Dendritic cell treated with granulocyte-macrophage colony-stimulating factor and Interleukin-4, amounts not matched to agents 40 ng/mL and 50 ng/mL, for 4 days (primary cell): ENCODE data around the gene AK9.

ENCODE experiments used
- H3K27ac Mint-ChIP-seq: one replicate; pipeline ENCODE4 v1.8.0; 2022; ENCODE audit warnings: mild to moderate bottlenecking, mixed read lengths
- H3K27me3 Mint-ChIP-seq: one replicate; pipeline ENCODE4 v1.8.0; 2022; ENCODE audit warnings: mild to moderate bottlenecking, mixed read lengths
- H3K36me3 Mint-ChIP-seq: one replicate; pipeline ENCODE4 v1.8.0; 2022; ENCODE audit warnings: low read depth, mixed read lengths
- H3K4me1 Mint-ChIP-seq: one replicate; pipeline ENCODE4 v1.8.0; 2022; ENCODE audit warnings: low read depth, mixed read lengths
- H3K4me3 Mint-ChIP-seq: one replicate; pipeline ENCODE4 v1.8.0; 2022; ENCODE audit warnings: mild to moderate bottlenecking, moderate library complexity, mixed read lengths
- H3K9me3 Mint-ChIP-seq: one replicate; pipeline ENCODE4 v1.8.0; 2022; ENCODE audit warnings: mixed read lengths
- intact Hi-C: fragments of 100-400 bp; cut with micrococcal nuclease; formaldehyde crosslinking; loops from one replicate; pipeline ENCODE4 v1.15.0; 2022

Gene AK9

DNA sequence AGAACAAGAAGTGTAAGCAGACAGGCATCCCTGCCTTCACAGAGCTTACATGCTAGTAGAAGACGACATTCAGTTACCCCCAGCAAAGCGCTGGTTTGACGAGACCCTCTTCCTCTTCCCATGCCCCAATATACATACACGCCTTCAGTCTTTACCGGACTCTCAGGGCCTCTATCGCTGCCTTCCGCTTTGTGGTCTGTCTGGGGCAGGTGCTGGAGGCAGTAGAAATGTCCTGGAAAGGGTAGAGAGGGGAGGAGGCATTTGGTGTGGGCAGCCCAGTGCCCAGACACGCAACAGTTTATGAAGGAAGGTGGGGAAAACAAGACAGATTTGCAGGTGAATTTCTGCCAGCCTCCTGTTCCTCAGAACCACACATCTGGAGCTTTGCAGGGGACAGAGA lies 244.5 kb downstream of the AK9 start:
- no peak overlapping the region for H3K4me3 Mint-ChIP-seq
- peaks cover 91% of the 10 kb centered on the region for H3K4me1 Mint-ChIP-seq
- no peaks in the 10 kb centered on the region for H3K27me3 Mint-ChIP-seq
- H3K36me3 Mint-ChIP-seq, result peaks cover 99% of the 10 kb centered on the region
- H3K9me3 Mint-ChIP-seq, result no peaks in the 10 kb centered on the region
- intact Hi-C loops, result no loop called here
- H3K27ac Mint-ChIP-seq, result peak overlapping the region; percentile 85

DNA sequence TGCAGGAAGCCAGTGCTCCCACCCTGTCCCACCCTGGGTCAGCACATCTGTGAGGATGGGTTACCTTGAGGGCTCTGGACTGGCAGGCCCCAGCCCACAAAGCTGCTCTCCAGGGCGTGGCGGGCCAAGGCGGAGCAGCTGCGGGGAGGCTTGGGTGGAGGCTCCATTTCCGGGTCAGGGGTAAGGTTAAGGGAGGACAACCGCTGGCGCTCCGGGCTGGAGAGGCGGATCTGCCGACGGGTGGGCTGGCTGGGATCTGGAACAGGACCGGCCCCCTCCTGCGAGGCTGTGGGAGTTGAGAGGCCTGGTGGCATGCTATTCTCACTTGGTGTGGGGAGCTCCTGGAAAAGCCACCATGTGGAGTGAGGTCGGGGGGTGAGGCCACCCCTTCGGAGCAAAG lies 244.9 kb downstream of the AK9 start:
- Mint-ChIP-seq H3K4me3 (peak overlapping the region; percentile 22), H3K27ac (peak overlapping the region; percentile 85), H3K9me3 (no peaks in the 10 kb centered on the region), H3K4me1 (peaks cover 93% of the 10 kb centered on the region), H3K36me3 (peaks cover 99% of the 10 kb centered on the region), H3K27me3 (no peaks in the 10 kb centered on the region)
- intact Hi-C loops, result no loop called here

DNA sequence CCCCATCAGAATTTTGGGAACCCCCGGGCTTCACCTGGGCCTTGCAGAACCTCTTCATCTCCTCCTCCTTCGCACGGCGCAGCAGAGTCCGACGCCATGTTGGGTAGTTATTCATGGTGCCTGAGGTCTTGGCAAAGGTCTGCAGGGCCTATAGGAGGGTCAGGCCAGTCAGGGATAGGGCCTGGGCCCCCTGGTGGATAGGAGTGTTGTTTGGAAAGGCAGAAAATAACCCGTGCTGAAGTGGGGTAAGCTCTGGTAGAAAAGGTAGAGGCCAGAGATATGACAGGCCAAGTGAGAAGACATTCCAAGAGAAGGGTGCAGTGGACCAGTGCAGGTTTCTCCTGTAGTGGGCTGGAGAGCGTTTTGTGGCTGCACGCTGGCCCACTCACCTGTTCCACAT lies 245.6 kb downstream of the AK9 start:
- H3K27me3 Mint-ChIP-seq, result no peaks in the 10 kb centered on the region
- no peak overlapping the region for H3K4me3 Mint-ChIP-seq
- peak overlapping the region; percentile 85 for H3K27ac Mint-ChIP-seq
- H3K4me1 Mint-ChIP-seq, result peaks cover 92% of the 10 kb centered on the region
- H3K36me3 Mint-ChIP-seq, result peaks cover 95% of the 10 kb centered on the region
- H3K9me3 Mint-ChIP-seq, result no peaks in the 10 kb centered on the region
- intact Hi-C loops, result no loop called here

DNA sequence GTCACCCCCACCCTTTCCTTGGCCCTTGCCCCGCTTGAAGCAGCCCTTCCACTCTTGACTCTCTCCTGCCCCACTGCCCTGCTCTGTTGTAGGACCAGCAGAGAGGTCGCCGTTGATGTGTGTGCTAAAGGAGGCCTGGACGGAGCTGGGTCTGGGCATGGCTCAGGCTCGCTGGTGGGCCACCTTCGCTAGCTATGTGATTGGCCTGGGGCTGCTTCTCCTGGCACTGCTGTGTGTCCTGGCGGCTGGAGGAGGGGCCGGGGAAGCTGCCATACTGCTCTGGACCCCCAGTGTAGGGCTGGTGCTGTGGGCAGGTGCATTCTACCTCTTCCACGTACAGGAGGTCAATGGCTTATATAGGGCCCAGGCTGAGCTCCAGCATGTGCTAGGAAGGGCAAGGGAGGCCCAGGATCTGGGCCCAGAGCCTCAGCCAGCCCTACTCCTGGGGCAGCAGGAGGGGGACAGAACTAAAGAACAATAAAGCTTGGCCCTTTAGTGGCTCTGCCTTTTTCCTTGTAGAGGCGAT lies 247.5 kb downstream of the AK9 start:
- H3K4me1 Mint-ChIP-seq, result peaks cover 73% of the 10 kb centered on the region
- H3K27ac Mint-ChIP-seq, result peak overlapping the region; percentile 85
- H3K27me3 Mint-ChIP-seq, result no peaks in the 10 kb centered on the region
- peaks cover 76% of the 10 kb centered on the region for H3K36me3 Mint-ChIP-seq
- intact Hi-C loops, result loop anchor here (5.0 kb wide), 2 partner anchors 61 to 249 kb away; partner anchors contain the start of genes AK9, CD164 and FIG4
- no peaks in the 10 kb centered on the region for H3K9me3 Mint-ChIP-seq
- no peak overlapping the region for H3K4me3 Mint-ChIP-seq
